ENCODE results near the gene DCX.

DCX gene

DNA sequence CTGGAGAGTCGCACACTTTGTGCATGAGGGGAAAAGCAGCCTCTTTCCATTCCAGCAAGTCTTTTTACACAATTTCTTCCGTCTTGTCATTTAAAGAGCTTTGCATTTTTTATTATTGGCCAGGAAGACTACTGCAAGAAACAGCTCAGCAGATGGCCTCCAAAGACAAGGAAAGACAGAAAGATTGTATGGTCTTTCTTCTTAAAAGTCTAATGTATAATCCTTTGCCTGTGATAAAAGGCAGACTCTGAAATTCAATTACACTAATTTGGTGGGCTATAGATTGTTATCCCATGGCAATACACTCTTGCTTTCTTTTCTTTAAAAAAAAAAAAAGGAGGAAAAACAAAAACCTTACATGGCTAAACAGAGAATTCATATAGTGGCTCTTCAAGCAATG, 147.6 kb downstream of the DCX start:
- Mint-ChIP-seq H3K4me3 (no peak overlapping the region), H3K27me3 (peaks cover 0 to 14% of the 10 kb centered on the region in 2 donors), H3K27ac (no peak overlapping the region)

GRCh38 chrX:111262086-111262485, 149.9 kb downstream of the DCX start:
- ATAC-seq (replicated peaks): no peak
- H3K4me1 Mint-ChIP-seq (ENCODE audit: low read depth in 2 of 2): no peaks in the 10 kb centered on the region

More for the DNA sequence above, 147.6 kb downstream of the DCX start:
- no peak for ATAC-seq (replicated peaks)
- Mint-ChIP-seq H3K4me1 (ENCODE audit: low read depth in 2 of 2) (no peaks in the 10 kb centered on the region), H3K9me3 (no peaks in the 10 kb centered on the region), H3K36me3 (ENCODE audit: insufficient read depth) (no peaks in the 10 kb centered on the region)
- no peak for DNase-seq

GRCh38 chrX:111260451-111260850, 151.5 kb downstream of the DCX start:
- DNase-seq: no peak
- no peaks in the 10 kb centered on the region for H3K36me3 Mint-ChIP-seq (ENCODE audit: insufficient read depth)
- ATAC-seq (replicated peaks): no peak
- H3K4me1 Mint-ChIP-seq (ENCODE audit: low read depth in 2 of 2): no peaks in the 10 kb centered on the region
- no peak overlapping the region for H3K27ac Mint-ChIP-seq
- no peaks in the 10 kb centered on the region for H3K27me3 Mint-ChIP-seq
- no peaks in the 10 kb centered on the region for H3K9me3 Mint-ChIP-seq
- no peak overlapping the region for H3K4me3 Mint-ChIP-seq

More at GRCh38 chrX:111262086-111262485, 149.9 kb downstream of the DCX start:
- Mint-ChIP-seq H3K27ac (no peak overlapping the region), H3K9me3 (no peaks in the 10 kb centered on the region), H3K4me3 (no peak overlapping the region), H3K27me3 (peaks cover 0 to 6% of the 10 kb centered on the region in 2 donors), H3K36me3 (ENCODE audit: insufficient read depth) (no peaks in the 10 kb centered on the region)
- DNase-seq: no peak

GRCh38 chrX:111259559-111259958, 152.4 kb downstream of the DCX start:
- no peak for ATAC-seq (replicated peaks)
- Mint-ChIP-seq H3K4me1 (ENCODE audit: low read depth in 2 of 2) (no peaks in the 10 kb centered on the region), H3K9me3 (no peaks in the 10 kb centered on the region), H3K4me3 (no peak overlapping the region), H3K27me3 (no peaks in the 10 kb centered on the region), H3K36me3 (ENCODE audit: insufficient read depth) (no peaks in the 10 kb centered on the region), H3K27ac (no peak overlapping the region)
- no peak for DNase-seq

DNA sequence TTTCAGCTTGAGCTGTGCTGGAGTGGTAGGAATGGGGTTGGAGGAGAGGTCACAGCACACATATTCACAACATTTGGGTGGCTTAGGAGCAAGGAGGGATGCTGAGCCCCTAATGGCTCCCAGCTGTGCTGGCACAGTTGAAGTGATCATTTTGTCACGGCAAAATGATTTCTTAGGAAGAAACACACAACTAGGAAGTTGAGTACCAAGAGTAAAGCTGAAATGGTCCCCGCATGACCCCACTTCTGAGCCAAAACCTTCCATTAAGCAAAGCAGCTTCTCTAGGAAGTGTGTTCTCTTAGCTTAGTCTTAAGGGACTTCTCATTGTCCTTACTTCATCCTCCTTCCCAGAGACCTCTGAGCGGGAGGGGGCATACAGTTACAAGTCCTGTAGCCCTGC, 154.3 kb downstream of the DCX start:
- DNase-seq (no peak), ATAC-seq (replicated peaks) (no peak)
- Mint-ChIP-seq H3K4me3 (no peak overlapping the region), H3K27ac (no peak overlapping the region), H3K36me3 (ENCODE audit: insufficient read depth) (no peaks in the 10 kb centered on the region), H3K4me1 (ENCODE audit: low read depth in 2 of 2) (no peaks in the 10 kb centered on the region), H3K27me3 (no peaks in the 10 kb centered on the region), H3K9me3 (no peaks in the 10 kb centered on the region)

GRCh38 chrX:111254896-111255693, 156.9 kb downstream of the DCX start:
- Mint-ChIP-seq H3K4me3 (no peak overlapping the region), H3K27ac (no peak overlapping the region), H3K27me3 (peaks cover 2 to 4% of the 10 kb centered on the region in 2 donors), H3K4me1 (ENCODE audit: low read depth in 2 of 2) (no peaks in the 10 kb centered on the region), H3K36me3 (ENCODE audit: insufficient read depth) (no peaks in the 10 kb centered on the region), H3K9me3 (no peaks in the 10 kb centered on the region)
- ATAC-seq (replicated peaks): no peak
- DNase-seq: no peak

DNA sequence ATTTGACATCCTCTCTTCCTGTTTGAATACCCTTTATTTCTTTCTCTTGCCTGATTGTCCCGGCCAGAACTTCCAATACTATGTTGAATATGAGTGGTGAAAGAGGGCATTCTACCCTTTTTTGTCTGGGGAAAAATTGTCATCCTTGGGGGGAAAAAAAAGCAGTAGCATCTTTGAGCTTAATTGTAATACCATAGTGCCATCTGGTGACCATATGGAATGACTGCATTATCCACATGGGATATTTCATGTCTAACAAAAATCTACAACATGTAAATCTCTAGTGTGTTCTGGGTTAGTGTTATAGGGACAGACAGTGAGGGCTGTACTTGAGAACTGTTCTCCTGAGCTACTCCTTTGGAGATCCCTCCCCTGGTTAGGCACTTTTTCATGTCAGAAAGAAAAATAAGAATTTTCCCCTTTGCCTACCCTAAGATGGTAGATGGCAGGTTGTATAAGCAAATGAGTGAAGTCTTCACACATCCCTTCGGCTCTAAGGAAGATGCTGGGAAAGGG, 167.7 kb downstream of the DCX start:
- H3K27me3 Mint-ChIP-seq: peaks cover 0 to 9% of the 10 kb centered on the region in 2 donors
- no peak for DNase-seq
- H3K9me3 Mint-ChIP-seq: no peaks in the 10 kb centered on the region
- H3K4me1 Mint-ChIP-seq (ENCODE audit: low read depth in 2 of 2): no peaks in the 10 kb centered on the region
- ATAC-seq (replicated peaks): no peak
- no peak overlapping the region for H3K27ac Mint-ChIP-seq
- H3K4me3 Mint-ChIP-seq: no peak overlapping the region
- no peaks in the 10 kb centered on the region for H3K36me3 Mint-ChIP-seq (ENCODE audit: insufficient read depth)
